Smooth muscle cell (in vitro differentiated cells): ENCODE results near the gene MGST3. TPM values are rescaled to one million over a fixed set of nuclear protein-coding genes. Genes with fewer than 3 reads are reported as not detected.

Source experiments
- DNase-seq: peaks from one replicate; lab custom pipeline; 2025; ENCODE audit not compliant: unreplicated experiment; lab: John Stamatoyannopoulos, UW
- H2AFZ ChIP-seq: fragments of 200-600 bp; sonication (generic); 2 replicates; pipeline ENCODE4 v1.6.0; 2016; ENCODE audit warnings: antibody characterized with exemption, low read depth, mild to moderate bottlenecking
- H3F3A ChIP-seq: fragments of 200-600 bp; sonication (generic); 2 replicates; pipeline ENCODE4 v1.6.0; 2017; ENCODE audit warnings: antibody characterized with exemption, low read depth
- H3K27ac ChIP-seq: fragments of 200-600 bp; sonication (generic); 2 replicates; pipeline ENCODE4 v1.5.1; 2016; ENCODE audit warnings: low read depth, mild to moderate bottlenecking
- H3K27me3 ChIP-seq: fragments of 200-600 bp; sonication (generic); 2 replicates; pipeline ENCODE4 v1.6.1; 2016; ENCODE audit warnings: low read depth, mild to moderate bottlenecking
- H3K36me3 ChIP-seq: fragments of 200-600 bp; sonication (generic); 2 replicates; pipeline ENCODE4 v1.5.1; 2016; ENCODE audit warnings: low read depth
- H3K4me1 ChIP-seq: fragments of 200-600 bp; sonication (generic); 2 replicates; pipeline ENCODE4 v1.5.1; 2016; ENCODE audit warnings: low read depth
- H3K4me2 ChIP-seq: fragments of 200-600 bp; sonication (generic); 2 replicates; pipeline ENCODE4 v1.6.0; 2016; ENCODE audit warnings: mild to moderate bottlenecking
- H3K4me3 ChIP-seq: fragments of 200-600 bp; sonication (generic); 2 replicates; pipeline ENCODE4 v1.5.1; 2016; ENCODE audit warnings: mild to moderate bottlenecking
- H3K79me2 ChIP-seq: fragments of 200-600 bp; sonication (generic); 2 replicates; pipeline ENCODE4 v1.6.0; 2016; ENCODE audit warnings: low read depth, mild to moderate bottlenecking
- H3K9ac ChIP-seq: fragments of 200-600 bp; sonication (generic); 2 replicates; pipeline ENCODE4 v1.6.0; 2016; ENCODE audit warnings: low read depth
- H3K9me3 ChIP-seq: fragments of 200-600 bp; sonication (generic); replicated peaks from 2 replicates; pipeline ENCODE4 v1.5.1; 2016; ENCODE audit warnings: low read depth
- H4K20me1 ChIP-seq: fragments of 200-600 bp; sonication (generic); 2 replicates; pipeline ENCODE4 v1.6.0; 2016; ENCODE audit warnings: low read depth
- WGBS: methylation state at CpG from one replicate; pipeline ENCODE4 v1.1.7; 2016; ENCODE audit warnings: low lambda C conversion rate; 5-methylcytosine and 5-hydroxymethylcytosine counted together
- polyA plus RNA-seq: library from polyadenylated mRNA; unstranded; fragments of >200 nt; fragmentation: Nextera tagmentation; extraction: Ambion mirVana; gene quantifications from 2 replicates; pipeline ENCODE4 v1.2.1, GENCODE V29; 2016
- total RNA-seq: library from RNA; depleted of rRNA; stranded (reverse); fragments of >200 nt; gene quantifications from 2 replicates; pipeline ENCODE4 v1.2.3, GENCODE V29; 2014
- TF ChIP-seq, protein P1 (sequence below): fragments of 200-600 bp; sonication (generic); IDR thresholded peaks from 2 replicates; pipeline ENCODE4 v1.5.1; 2017; ENCODE audit warnings: borderline replicate concordance, mild to moderate bottlenecking, antibody characterized with exemption; ENCODE audit not compliant: insufficient read depth, poor library complexity, severe bottlenecking

Gene MGST3
- total and polyA plus RNA-seq, 2 experiments from 2014 or later, result 155 to 265 TPM

DNA sequence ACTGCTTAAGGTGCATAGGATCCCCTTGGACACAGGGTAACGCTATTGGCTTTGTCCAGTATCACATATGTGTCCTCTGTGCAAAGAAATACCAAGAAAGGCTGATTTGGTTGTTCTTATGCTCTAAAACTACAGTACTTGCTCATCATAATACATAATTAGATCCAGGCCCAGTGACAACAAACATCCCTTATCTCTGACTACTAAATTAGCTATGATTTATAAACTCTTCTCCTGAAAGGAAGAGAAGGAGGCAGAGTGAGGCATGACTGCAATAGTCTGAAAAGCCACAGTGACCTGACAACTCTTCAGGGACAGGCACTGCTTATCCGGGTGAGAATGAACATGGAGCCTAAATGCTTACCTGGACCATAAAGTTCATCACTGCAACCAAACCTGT lies 30.7 kb downstream of the MGST3 start:
- H3K9me3 ChIP-seq, result no peaks in the 10 kb centered on the region
- TF ChIP-seq, protein P1, sequence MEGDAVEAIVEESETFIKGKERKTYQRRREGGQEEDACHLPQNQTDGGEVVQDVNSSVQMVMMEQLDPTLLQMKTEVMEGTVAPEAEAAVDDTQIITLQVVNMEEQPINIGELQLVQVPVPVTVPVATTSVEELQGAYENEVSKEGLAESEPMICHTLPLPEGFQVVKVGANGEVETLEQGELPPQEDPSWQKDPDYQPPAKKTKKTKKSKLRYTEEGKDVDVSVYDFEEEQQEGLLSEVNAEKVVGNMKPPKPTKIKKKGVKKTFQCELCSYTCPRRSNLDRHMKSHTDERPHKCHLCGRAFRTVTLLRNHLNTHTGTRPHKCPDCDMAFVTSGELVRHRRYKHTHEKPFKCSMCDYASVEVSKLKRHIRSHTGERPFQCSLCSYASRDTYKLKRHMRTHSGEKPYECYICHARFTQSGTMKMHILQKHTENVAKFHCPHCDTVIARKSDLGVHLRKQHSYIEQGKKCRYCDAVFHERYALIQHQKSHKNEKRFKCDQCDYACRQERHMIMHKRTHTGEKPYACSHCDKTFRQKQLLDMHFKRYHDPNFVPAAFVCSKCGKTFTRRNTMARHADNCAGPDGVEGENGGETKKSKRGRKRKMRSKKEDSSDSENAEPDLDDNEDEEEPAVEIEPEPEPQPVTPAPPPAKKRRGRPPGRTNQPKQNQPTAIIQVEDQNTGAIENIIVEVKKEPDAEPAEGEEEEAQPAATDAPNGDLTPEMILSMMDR, result no peak

DNA sequence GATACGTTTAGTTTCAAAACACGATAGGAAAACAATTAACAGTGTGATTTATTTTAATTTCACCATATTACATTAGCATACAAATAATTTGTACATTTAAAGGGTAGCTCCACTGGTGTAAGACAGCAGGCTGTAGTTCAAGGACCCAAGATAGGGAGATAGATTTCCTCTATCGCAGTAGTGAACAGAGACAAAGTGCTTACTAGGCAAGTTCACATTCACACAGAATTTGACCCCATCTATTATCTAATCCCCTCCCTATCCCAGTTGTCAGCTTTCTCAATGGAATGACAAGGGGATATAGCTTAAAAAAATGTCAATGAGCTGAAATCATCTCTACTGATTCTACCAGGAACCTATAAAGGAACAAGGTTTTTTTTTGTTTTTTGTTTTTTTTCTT lies 31.2 kb downstream of the MGST3 start:
- WGBS, result 94% methylated on average over 3 of the region's 3 CpGs
- peaks cover 4% of the 10 kb centered on the region for H3K36me3 ChIP-seq
- no peaks in the 10 kb centered on the region for H3F3A ChIP-seq

More for the DNA sequence above, 30.7 kb downstream of the MGST3 start:
- no peak for DNase-seq
- H3K27me3 ChIP-seq, result no peaks in the 10 kb centered on the region
- WGBS, result 81% methylated on average over 2 of the region's 2 CpGs
- H3K79me2 ChIP-seq, result no peaks in the 10 kb centered on the region
- peaks cover 5% of the 10 kb centered on the region for H3K4me1 ChIP-seq
- H4K20me1 ChIP-seq, result no peaks in the 10 kb centered on the region
- no peak overlapping the region for H2AFZ ChIP-seq
- peaks cover 4% of the 10 kb centered on the region for H3K36me3 ChIP-seq
- H3K27ac ChIP-seq, result no peak overlapping the region
- H3F3A ChIP-seq, result no peaks in the 10 kb centered on the region
- no peak overlapping the region for H3K4me3 ChIP-seq
- H3K4me2 ChIP-seq, result no peak overlapping the region
- no peak overlapping the region for H3K9ac ChIP-seq

DNA sequence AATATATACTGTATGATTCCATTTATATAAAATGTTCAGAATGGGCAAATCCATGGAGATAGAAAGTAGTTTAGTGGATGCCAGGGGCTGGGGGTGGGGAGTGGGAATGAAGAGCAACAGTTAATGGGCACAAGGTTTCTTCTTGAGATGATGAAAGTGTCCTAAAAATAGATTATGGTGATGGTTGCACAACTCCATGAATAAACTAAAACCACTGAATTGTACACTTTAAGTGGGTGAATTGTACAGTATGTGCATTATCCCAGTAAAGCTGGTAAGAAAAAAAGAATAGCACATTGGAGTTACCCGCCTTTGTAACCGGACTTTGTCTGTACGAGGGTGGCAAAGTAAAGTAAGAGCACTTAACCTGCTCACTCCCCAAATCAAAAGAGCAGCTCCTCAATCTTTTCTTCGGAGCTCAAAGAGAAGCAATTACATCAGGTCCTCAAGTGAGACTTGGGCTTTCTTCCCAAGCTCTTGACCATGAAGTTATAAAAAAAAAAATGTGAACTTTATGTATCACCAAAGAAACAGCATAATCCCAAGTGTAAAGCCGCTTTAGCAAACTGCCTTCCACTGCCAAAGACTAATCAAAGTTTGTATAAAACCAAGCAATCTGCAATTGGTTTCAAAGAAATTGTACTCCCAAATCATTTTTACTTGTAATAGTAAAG lies 35.3 kb downstream of the MGST3 start:
- WGBS, result 83% methylated on average over 5 of the region's 5 CpGs
- TF ChIP-seq, protein P1, result no peak
- Histone ChIP-seq H3K4me3 (no peak overlapping the region), H3K9ac (no peak overlapping the region), H3K27me3 (no peaks in the 10 kb centered on the region), H3K36me3 (peaks cover 11% of the 10 kb centered on the region), H3K9me3 (no peaks in the 10 kb centered on the region), H3K4me1 (no peaks in the 10 kb centered on the region), H3K27ac (no peak overlapping the region), H3K79me2 (no peaks in the 10 kb centered on the region), H3K4me2 (no peak overlapping the region), H3F3A (no peaks in the 10 kb centered on the region), H2AFZ (no peak overlapping the region), H4K20me1 (no peaks in the 10 kb centered on the region)
- DNase-seq, result no peak

More for the DNA sequence above, 31.2 kb downstream of the MGST3 start:
- Histone ChIP-seq H2AFZ (no peak overlapping the region), H3K4me1 (peaks cover 5% of the 10 kb centered on the region), H4K20me1 (no peaks in the 10 kb centered on the region), H3K9ac (no peak overlapping the region), H3K4me2 (no peak overlapping the region), H3K27ac (no peak overlapping the region), H3K27me3 (no peaks in the 10 kb centered on the region), H3K79me2 (no peaks in the 10 kb centered on the region), H3K9me3 (no peaks in the 10 kb centered on the region), H3K4me3 (no peak overlapping the region)
- TF ChIP-seq, protein P1, result no peak
- DNase-seq, result no peak

DNA sequence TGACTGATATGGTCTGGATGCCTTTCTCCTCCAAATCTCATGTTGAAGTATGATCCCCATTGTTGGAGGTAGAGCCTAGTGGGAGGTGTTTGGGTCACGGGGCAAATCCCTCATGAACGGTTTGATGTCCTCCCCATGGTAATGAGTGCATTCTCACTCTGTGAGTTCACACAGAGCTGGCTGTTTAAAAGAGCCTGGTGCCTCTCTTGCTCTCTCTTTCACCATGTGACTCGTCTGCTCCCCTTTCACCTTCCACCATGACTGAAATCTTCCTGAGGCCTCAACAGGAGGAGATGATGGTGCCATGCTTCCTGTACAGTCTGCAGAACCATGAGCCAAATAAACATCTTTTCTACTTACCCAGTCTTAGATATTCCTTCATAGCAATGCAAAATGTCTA lies 37.1 kb downstream of the MGST3 start:
- Histone ChIP-seq H3K79me2 (no peaks in the 10 kb centered on the region), H3F3A (no peaks in the 10 kb centered on the region), H3K4me3 (no peak overlapping the region), H3K27ac (no peak overlapping the region), H3K9me3 (no peaks in the 10 kb centered on the region), H3K36me3 (peaks cover 11% of the 10 kb centered on the region), H4K20me1 (peaks cover 4% of the 10 kb centered on the region), H3K4me1 (no peaks in the 10 kb centered on the region), H3K9ac (no peak overlapping the region), H2AFZ (no peak overlapping the region), H3K27me3 (no peaks in the 10 kb centered on the region), H3K4me2 (no peak overlapping the region)
- WGBS, result 94% methylated on average over 3 of the region's 3 CpGs
- TF ChIP-seq, protein P1, result no peak
- no peak for DNase-seq
